Measurements from ENCODE around the gene OPRL1. TPM values are rescaled to one million over a fixed set of nuclear protein-coding genes. Genes with fewer than 3 reads are reported as not detected.

The OPRL1 gene
- total RNA-seq, 1 donor from 2014 or later, result 1.9 TPM

DNA sequence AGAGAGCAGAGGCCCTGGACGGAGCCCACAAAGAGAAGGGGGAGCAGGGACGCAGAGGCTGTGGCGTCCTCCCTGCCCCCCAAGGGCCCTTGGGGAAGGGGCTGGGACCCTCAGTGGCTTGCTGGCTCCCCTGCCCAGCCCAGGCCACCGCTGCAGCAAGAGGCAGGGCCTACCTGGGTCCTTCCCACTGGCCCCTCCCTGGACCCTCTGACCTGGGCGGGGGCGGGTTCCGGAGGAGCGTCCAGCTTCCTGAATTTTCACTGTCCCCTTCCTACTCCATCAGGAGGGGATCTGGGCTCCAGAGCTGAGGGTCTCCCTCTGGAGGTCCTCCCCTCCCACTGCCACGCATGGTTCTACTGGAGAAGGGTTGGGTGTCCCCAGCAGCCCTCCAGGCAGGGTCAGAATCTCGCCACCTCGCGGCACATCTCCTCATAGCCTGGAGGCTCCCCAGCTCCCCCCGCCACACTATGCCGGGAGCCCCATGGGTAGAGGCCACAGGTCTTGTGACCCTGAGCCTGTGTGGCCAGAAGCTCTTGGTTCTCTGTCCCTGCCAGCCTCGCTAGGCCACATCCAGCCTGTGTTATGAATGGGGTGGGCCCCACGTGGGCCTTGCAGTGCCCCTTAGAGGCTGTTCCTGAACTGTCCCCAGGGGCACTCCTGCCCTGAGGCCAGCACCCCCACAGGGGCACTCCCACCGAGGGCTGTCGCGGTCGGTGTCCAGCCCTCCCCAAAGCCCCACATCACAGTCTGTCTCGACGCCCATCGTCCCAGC, 29.4 kb upstream of the OPRL1 start:
- peak overlapping the region; percentile 75 for H3K27ac ChIP-seq

DNA sequence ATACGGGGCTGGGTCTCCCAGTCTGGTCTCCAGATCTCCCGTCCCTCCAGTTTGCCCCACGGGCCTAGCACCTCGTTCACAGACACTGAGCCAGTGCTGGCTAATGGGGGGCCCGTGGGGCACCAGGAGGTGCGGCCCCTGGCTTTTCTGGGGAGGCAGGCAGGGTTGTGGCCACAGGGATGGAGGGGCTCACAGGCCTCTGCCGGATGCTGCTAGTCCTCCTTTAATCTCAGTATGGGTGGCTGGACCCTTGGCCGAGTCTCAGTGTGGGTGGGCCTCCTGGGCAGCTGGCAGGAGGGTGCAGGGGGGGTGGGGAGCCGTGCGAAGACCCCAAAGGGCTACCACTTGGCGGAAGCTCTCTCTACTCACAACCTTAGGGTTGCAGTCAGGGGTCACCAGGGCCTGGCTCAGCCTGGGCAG, 28.8 kb upstream of the OPRL1 start:
- Histone ChIP-seq H3K4me1 (peaks cover 12% of the 10 kb centered on the region), H3K36me3 (no peaks in the 10 kb centered on the region), H3K27ac (peak overlapping the region; percentile 75), H3K9me3 (no peaks in the 10 kb centered on the region), H3K4me3 (peak overlapping the region; percentile 43), H3K27me3 (peaks cover 49% of the 10 kb centered on the region)
- TF ChIP-seq, protein P1, sequence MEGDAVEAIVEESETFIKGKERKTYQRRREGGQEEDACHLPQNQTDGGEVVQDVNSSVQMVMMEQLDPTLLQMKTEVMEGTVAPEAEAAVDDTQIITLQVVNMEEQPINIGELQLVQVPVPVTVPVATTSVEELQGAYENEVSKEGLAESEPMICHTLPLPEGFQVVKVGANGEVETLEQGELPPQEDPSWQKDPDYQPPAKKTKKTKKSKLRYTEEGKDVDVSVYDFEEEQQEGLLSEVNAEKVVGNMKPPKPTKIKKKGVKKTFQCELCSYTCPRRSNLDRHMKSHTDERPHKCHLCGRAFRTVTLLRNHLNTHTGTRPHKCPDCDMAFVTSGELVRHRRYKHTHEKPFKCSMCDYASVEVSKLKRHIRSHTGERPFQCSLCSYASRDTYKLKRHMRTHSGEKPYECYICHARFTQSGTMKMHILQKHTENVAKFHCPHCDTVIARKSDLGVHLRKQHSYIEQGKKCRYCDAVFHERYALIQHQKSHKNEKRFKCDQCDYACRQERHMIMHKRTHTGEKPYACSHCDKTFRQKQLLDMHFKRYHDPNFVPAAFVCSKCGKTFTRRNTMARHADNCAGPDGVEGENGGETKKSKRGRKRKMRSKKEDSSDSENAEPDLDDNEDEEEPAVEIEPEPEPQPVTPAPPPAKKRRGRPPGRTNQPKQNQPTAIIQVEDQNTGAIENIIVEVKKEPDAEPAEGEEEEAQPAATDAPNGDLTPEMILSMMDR (IDR thresholded peaks at IDR 0.05), result no peak
- DNase-seq (no peak), ATAC-seq (no peak)
- intact Hi-C loops (cut with DNase I), result no loop called here

More for the DNA sequence above, 29.4 kb upstream of the OPRL1 start:
- H3K4me1 ChIP-seq, result peaks cover 12% of the 10 kb centered on the region
- TF ChIP-seq, protein P1 (IDR thresholded peaks at IDR 0.05), result peak; percentile 11
- peak overlapping the region; percentile 43 for H3K4me3 ChIP-seq
- no peaks in the 10 kb centered on the region for H3K36me3 ChIP-seq
- H3K9me3 ChIP-seq, result no peaks in the 10 kb centered on the region
- no peak for DNase-seq
- no peak for ATAC-seq
- H3K27me3 ChIP-seq, result peaks cover 49% of the 10 kb centered on the region
- intact Hi-C loops (cut with DNase I), result no loop called here

DNA sequence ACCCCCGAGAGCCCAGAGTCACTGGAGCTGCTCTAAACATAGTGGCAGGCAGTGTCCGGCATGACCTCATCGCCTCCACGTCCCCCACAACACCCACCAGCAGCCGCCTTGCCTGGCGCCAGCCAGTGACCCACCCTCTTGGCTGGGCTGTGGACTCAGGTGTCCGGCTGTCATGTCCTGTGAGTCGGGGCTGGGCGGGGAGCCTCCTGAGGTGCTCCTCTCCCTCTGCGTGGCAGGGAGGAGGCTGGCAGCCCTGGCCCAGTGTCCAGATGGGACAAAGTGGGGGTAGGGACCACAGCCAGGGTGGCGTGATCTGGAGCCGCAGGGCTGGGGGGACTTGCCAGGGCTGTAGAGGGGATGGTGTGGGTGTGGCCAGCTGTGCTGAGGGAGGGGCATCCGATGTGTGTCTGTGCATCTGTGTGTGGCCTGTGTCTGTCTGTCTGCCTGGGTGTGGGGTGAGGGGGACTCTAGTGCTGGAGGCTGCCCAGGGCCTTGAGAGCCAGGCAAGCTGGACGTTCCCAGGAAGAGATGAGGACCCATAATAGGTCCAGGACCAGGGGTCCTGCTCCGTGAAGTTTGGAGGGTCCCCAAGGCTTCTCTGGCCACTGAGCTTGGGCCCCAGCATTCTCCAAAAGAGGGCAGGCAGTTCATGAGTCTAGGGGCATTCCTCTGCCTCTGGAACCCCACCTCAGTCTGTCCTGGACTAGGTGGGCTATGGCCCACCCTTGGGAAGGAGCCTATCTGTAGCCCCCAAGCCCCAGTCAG, 28.1 kb upstream of the OPRL1 start:
- ATAC-seq (peak; percentile 47), DNase-seq (peak; percentile 77)
- Histone ChIP-seq H3K36me3 (no peaks in the 10 kb centered on the region), H3K9me3 (no peaks in the 10 kb centered on the region), H3K27ac (peak overlapping the region; percentile 76), H3K4me1 (peaks cover 15% of the 10 kb centered on the region), H3K27me3 (peaks cover 49% of the 10 kb centered on the region), H3K4me3 (no peak overlapping the region)
- intact Hi-C loops (cut with DNase I), result no loop called here
- TF ChIP-seq, protein P1 (IDR thresholded peaks at IDR 0.05), result no peak

DNA sequence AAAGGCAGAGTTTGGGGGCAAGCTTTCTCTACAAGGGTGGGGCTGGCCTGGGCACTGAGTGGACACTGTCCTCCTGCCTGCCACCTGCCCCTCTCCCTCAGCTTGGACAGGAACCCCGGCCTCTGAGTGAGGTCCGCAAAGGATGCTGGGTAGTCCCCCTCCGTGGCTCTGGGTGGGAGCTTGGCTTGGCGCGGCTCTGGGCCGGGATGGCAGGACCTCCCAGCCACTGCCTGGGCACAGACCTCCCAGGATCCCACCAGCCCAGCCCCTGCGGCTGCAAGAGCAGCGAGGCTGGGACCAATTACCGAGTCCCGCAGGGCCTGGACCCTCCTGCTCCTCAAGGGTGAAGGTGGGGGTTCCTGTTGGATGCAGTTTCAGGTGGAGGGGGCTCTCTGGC, 27.6 kb upstream of the OPRL1 start:
- H3K27me3 ChIP-seq, result peaks cover 47% of the 10 kb centered on the region
- TF ChIP-seq, protein P1 (IDR thresholded peaks at IDR 0.05), result no peak
- no peaks in the 10 kb centered on the region for H3K36me3 ChIP-seq
- DNase-seq (no peak), ATAC-seq (no peak)
- intact Hi-C loops (cut with DNase I), result no loop called here
- H3K4me3 ChIP-seq, result no peak overlapping the region
- H3K9me3 ChIP-seq, result no peaks in the 10 kb centered on the region
- H3K27ac ChIP-seq, result peak overlapping the region; percentile 76
- H3K4me1 ChIP-seq, result peaks cover 15% of the 10 kb centered on the region

DNA sequence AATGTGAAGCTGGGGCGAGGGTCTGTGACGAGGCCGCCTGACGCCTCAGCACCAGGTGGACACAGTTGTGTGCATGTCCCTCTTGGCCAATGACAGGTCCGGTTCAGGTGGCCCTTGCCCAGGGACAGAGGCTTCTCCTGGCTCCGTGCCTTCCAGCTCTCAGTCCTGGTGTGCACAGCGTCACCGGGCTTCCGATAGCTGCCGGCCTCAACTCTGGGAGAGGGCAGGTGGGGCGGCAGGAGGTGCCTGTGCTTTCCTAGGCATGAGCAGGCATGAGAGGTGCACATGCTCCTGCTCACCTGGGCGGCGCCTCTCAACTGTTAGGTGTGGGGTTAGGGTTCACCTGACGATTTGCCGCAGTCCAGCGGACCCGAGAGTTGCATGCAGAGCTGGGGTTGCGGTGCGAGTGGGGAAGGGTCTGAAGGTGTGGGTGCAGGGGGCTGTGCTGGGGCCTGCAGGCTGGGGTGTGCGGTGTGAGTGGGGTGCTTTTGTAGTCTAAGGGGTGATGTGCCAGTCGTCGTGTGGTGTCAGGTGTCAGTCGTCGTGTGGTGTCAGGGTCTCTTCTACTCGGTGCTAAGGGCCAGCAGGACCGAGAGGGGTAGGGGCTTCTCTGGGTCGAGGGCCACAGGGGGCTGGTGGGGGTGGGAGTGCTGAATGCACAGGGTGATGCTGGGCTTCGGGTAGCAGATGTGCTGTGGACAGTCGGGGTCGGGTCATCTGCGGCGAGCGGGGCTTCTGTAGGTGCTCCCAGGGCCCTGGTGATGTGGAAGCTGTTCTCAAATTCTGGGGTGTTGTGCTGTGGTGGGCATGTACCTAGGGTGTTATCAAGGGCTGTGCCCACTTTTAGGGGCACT, 26.7 kb upstream of the OPRL1 start:
- Histone ChIP-seq H3K27me3 (peaks cover 39% of the 10 kb centered on the region), H3K9me3 (no peaks in the 10 kb centered on the region), H3K4me3 (no peak overlapping the region), H3K4me1 (peaks cover 19% of the 10 kb centered on the region), H3K36me3 (no peaks in the 10 kb centered on the region), H3K27ac (peak overlapping the region; percentile 76)
- ATAC-seq, result no peak
- TF ChIP-seq, protein P1 (IDR thresholded peaks at IDR 0.05), result no peak
- intact Hi-C loops (cut with DNase I), result no loop called here
- no peak for DNase-seq

Measured in upper lobe of right lung (tissue), 1 donor.